HG03565 (cell line): ENCODE measurements around the gene BTBD9.

Experiments used
- ATAC-seq: cut with Tn5 transposase; IDR thresholded peaks from one replicate; pipeline ENCODE4 v1.9.1; 2021; ENCODE audit warnings: mild to moderate bottlenecking, moderate library complexity; ENCODE audit not compliant: unreplicated experiment

Gene BTBD9

DNA sequence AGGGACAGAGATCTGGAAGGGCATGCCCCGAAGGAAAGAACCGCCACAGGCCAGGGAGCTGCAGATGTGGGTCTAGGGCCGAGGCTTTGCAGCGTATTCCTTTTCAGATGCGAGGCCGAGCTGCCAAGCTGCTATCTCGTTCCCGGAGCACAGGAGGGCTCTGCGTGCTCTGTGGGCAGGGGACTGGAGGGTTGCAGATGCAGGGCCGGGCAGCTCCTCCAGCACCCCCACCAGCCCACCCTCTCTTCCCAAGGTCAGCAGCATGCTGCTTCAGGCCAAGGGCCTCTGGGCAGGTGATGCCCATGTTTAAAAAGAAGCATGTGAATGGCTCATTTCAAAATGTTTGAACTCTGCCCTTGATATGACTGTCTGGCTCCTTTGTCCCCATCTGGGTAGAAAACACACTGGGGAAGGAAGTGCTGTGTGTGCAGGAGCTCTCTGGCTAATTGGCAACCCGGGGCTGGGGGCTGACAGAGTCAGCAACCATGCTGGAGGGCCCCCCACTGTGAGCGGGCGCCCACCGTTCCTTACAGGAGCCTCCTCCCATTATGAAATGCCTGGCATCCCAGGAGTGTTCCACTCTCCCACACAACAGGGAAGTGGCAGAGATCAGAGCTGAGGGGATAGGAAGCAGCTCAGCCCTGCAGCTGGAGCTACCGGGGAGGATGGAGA, 466.9 kb downstream of the BTBD9 start:
- no peak for ATAC-seq

- ATAC-seq = no peak
These were observed 467.6 kb downstream of the BTBD9 start for GRCh38 chr6:38171997-38172738.

DNA sequence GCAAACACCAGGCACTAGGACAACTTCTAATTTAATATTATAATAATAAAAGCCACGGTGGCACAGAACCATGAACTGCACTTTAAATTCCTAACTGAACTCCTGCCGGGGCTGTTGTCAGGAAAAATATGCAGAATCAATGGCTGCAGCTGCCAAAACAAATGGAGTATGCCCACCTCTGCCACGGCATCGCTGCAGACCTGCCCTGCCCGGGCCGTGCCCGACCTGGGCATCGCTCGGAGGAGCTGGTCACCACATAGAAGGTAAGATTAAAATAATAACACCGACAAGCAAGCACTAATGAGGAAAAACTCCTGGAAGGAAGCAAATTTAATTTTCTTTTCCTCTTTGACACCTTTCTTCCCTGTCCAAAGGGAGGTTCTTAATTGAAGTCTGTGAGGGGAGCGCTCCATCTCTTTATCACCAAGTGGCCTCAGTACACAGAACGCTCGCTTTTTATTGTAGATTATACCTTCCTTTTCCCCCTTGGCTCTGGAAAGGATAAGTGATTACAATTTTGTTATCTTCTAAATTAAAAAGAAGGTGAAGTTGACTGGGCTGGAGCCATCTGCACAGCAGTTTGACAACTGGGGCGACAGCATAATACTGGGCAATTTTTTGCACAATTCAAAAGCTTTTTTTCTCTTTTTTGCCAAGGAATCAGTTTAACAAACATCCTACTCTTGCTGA, 468.9 kb downstream of the BTBD9 start:
- no peak for ATAC-seq

- no peak for ATAC-seq
These were observed 469.7 kb downstream of the BTBD9 start for GRCh38 chr6:38169977-38170526.

GRCh38 chr6:38169221-38169976, 470.3 kb downstream of the BTBD9 start:
- ATAC-seq = no peak

- ATAC-seq = no peak
These were observed 471.0 kb downstream of the BTBD9 start for GRCh38 chr6:38168699-38169098.

DNA sequence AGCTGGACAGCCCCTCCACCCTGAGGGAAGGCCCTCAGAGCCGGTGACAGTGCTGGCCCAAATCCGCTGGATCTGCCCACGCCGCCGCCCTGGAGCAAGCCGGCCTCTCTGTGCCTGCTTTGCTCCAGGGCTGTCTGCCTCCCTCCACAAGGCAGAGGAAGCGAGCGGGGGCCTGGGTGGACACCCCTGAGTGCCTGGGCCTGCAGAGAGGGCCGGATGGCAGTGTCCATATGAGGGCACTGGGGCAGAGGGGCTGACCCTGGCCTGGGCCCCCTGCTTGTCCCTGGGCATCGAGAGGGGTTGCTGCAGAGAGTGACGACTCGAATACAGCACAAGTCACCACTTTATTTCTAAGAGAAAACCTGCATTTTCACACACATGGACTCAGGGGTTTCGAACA, 471.6 kb downstream of the BTBD9 start:
- no peak for ATAC-seq

DNA sequence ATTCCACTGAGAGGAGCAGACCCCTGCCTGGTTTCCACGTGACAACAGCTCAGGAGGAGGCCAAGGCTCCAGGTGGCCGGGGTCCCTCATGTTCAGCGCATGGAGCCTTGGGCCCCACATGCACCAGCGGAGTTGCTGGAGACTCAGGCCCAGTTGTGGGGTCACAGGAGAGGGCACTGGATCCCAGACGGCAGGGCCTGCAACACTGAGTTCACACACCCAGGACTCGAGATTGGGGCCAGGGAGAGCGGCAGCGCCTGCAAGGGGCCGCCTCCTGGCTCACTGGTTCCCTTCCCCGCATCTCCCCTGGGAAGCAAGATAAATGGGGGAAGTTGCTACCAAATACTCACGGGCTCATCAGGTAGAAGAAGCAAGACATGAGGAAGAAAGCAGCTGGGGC, 472.1 kb downstream of the BTBD9 start:
- ATAC-seq = no peak

DNA sequence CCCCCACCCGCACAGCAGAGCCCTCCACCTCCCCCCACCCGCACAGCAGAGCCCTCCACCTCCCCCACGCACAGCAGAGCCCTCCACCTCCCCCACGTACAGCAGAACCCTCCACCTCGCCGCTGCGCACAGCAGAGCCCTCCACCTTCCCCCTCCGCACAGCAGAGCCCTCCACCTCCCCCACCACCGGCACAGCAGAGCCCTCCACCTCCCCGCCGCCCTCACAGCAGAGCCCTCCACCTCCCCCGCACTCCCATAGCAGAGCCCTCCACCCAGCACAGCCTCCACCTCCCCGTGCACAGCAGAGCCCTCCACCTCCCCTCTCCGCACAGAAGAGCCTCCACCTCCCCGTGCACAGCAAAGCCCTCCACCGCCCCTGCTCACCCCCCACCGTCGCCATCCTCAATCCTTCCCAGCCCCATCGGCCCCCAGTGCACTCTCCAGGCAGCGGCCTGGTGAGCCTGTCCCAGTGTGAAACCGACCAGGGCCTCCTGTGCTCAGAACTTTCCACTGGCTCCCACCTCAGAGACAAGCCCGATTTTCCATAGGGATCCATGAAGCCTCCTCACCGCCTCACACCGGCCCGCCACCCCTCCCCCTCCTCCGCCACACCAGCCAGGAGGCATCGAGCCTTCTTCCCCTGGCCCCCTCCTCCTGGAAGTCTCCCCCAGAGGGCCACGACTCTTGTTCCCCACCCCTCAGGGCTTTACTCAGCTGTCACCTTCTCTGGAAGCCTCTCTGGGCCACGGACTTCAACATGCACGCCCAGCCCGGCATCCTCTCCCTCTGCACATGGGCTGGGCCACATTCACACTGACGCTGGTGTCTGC, 473.1 kb downstream of the BTBD9 start:
- no peak for ATAC-seq

- ATAC-seq = no peak
These were observed 475.0 kb downstream of the BTBD9 start for GRCh38 chr6:38164671-38165108.

- ATAC-seq = no peak
These were observed 475.6 kb downstream of the BTBD9 start for GRCh38 chr6:38164131-38164481.

DNA sequence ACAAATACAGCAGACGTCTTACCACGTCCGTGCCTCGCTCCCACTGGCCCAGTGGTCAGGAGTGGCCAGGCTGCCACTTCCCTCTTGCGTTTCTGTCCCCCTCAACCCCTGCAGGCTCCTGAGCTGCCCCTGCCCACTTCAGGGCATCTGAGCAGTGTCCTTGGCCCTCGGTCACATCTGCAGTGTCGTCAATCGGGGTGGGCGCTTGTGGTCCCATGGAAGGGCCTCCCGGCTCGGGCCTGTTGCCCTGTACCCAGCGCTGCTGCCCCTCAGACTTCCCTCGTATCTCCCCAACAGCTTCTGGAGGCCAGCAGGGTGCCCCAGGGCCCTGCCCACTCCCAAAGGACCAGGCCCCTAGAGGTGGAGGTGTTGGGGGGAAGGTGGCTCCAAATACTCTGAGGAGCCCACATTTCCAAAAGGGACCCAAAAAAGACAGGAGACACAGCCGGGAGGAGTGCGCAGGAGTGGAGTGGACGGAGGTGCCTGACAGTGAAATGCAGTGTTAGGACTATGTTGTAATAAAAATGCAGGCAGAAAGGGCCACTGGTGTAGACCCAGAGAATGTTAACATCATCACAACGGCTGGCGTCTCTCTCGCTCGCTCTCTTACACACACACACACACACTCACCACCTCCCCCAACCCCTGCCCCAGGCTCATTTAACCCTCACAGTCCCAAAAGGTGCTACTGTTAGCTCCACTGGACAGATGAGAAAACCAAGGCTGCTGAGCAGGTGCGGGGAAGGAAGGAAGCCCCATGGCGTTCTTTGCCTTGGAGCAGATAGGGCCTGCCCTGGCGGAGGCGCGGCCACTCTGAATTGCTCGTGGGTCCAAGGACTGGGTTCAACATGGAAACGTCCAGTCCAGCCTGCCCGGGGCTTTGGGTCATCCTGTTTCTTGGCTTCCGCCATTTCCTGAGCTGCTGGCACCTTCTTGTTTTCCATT, 476.3 kb downstream of the BTBD9 start:
- ATAC-seq = no peak

- no peak for ATAC-seq
These were observed 477.1 kb downstream of the BTBD9 start for GRCh38 chr6:38162493-38163185.

DNA sequence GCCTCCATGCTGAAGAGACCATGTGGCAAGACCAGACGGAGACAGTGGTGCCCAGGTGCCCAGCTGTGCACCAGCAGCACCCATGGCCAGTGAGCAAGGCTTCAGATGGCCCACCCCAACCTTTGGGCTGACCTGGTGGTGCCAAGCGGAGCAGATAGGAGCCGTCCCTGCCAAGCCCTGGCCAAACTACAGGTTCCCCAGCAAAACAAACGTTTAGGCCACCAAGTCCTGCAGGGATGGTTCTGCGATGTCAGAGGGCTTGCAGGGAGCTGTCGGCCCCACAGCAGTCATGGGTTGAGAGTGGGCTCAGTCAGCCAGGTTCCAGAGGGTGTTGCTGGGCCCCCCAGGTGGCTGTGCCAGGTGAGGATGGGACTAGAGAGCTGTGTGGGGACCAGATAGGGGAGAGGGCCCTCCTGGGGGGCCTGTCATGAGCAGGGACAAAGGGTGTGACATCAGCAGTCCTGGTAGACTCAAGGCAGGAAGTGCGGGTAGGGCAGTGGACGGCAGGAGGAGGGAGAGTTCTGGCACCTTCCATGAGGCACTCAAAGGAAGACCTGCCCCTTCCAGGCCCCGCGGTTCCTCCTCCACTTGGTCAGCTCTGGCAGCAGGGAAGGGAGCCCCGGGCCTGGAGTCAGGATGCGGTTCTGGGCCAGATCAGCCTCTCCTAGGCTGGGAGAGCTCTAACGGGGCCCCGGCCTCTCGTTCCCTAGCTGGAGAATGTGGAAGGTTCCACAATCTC, 477.8 kb downstream of the BTBD9 start:
- ATAC-seq = no peak

GRCh38 chr6:38161331-38161730, 478.4 kb downstream of the BTBD9 start:
- no peak for ATAC-seq

- no peak for ATAC-seq
These were observed 478.9 kb downstream of the BTBD9 start for GRCh38 chr6:38160831-38161230.

DNA sequence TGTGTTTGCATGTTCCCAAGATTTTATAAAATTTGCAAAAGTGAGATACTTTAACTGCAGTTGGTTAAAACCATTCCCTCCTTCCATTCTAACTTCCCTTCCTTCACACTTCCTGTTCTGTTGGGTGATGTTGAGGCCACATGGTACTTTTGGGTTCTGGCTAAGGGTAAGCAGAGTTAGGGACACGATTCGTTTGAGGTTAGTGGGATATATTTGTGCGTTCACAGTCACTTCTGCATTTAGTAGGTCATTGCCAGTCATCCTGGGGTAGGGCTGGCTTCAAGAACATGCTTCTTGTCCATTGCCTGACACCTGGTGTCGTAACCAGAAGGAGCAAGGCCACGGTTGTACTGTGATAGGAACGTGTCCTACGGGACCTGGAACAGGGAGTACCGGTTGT, 480.1 kb downstream of the BTBD9 start:
- no peak for ATAC-seq
